OCI-LY7 (cell line): ENCODE measurements around the gene CSF1R.

ENCODE experiments used
- EZH2phosphoT487 ChIP-seq: fragments of 200-600 bp; sonication (generic); IDR thresholded peaks from 2 replicates; pipeline ENCODE4 v1.6.1; 2018; ENCODE audit warnings: low read depth, borderline replicate concordance, mild to moderate bottlenecking, mixed run types, antibody characterized with exemption, low read length, moderate library complexity, mixed read lengths
- TF ChIP-seq, protein P1 (sequence below): fragments of 200-600 bp; sonication (generic); conservative IDR thresholded peaks from 2 replicates; pipeline ENCODE4 v1.5.1; 2014; ENCODE audit warnings: mild to moderate bottlenecking, antibody characterized with exemption, low read length, moderate library complexity, mixed read lengths

DNA sequence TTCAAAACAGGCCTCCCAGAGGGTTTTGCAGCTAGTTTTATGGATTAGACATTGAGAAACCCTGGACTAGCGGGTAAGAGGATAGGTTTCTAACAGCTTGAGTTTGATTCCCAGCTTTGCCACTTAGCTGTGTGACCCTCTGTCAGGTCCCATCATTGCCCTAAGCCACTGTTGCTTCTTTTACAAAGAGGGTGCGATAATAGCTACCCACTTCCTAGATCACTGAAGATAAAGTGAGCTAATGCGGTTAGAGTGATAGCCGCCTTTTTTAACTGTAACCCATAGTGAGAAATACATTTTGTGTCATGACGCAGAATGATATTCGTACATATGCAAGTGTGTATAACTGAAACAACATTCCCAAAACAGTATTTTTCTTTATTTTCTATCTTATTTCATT lies 40.3 kb downstream of the CSF1R start:
- TF ChIP-seq, protein P1, sequence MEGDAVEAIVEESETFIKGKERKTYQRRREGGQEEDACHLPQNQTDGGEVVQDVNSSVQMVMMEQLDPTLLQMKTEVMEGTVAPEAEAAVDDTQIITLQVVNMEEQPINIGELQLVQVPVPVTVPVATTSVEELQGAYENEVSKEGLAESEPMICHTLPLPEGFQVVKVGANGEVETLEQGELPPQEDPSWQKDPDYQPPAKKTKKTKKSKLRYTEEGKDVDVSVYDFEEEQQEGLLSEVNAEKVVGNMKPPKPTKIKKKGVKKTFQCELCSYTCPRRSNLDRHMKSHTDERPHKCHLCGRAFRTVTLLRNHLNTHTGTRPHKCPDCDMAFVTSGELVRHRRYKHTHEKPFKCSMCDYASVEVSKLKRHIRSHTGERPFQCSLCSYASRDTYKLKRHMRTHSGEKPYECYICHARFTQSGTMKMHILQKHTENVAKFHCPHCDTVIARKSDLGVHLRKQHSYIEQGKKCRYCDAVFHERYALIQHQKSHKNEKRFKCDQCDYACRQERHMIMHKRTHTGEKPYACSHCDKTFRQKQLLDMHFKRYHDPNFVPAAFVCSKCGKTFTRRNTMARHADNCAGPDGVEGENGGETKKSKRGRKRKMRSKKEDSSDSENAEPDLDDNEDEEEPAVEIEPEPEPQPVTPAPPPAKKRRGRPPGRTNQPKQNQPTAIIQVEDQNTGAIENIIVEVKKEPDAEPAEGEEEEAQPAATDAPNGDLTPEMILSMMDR: no peak
- TF ChIP-seq EZH2phosphoT487: no peak
